ENCODE measurements around the gene TPM4.

TPM4 gene

GRCh38 chr19:16034958-16035560, 41.2 kb upstream of the TPM4 start:
- Histone ChIP-seq H3F3A (ENCODE audit: insufficient read depth, low read length) (no peaks in the 10 kb centered on the region), H3K36me3 (ENCODE audit: insufficient read depth, low read length) (no peaks in the 10 kb centered on the region), H3K4me1 (ENCODE audit: insufficient read depth, low read length, severe bottlenecking) (no peaks in the 10 kb centered on the region), H3K27me3 (ENCODE audit: insufficient read depth, low read length) (no peaks in the 10 kb centered on the region), H4K20me1 (ENCODE audit: insufficient read depth, low read length) (no peaks in the 10 kb centered on the region), H3K79me2 (ENCODE audit: insufficient read depth, low read length) (no peaks in the 10 kb centered on the region), H3K4me3 (ENCODE audit: low read depth, low read length, poor library complexity, severe bottlenecking) (no peak overlapping the region), H2AFZ (ENCODE audit: low read length) (no peak overlapping the region), H3K9me2 (ENCODE audit: low read depth, low read length) (no peaks in the 10 kb centered on the region), H3K9me3 (ENCODE audit: low read length) (no peaks in the 10 kb centered on the region), H3K27ac (ENCODE audit: low read depth, low read length, poor library complexity, severe bottlenecking) (no peak overlapping the region), H3K4me2 (ENCODE audit: low read length) (no peak overlapping the region), H3K9ac (ENCODE audit: low read length) (no peak overlapping the region)
- TF ChIP-seq, protein P1, sequence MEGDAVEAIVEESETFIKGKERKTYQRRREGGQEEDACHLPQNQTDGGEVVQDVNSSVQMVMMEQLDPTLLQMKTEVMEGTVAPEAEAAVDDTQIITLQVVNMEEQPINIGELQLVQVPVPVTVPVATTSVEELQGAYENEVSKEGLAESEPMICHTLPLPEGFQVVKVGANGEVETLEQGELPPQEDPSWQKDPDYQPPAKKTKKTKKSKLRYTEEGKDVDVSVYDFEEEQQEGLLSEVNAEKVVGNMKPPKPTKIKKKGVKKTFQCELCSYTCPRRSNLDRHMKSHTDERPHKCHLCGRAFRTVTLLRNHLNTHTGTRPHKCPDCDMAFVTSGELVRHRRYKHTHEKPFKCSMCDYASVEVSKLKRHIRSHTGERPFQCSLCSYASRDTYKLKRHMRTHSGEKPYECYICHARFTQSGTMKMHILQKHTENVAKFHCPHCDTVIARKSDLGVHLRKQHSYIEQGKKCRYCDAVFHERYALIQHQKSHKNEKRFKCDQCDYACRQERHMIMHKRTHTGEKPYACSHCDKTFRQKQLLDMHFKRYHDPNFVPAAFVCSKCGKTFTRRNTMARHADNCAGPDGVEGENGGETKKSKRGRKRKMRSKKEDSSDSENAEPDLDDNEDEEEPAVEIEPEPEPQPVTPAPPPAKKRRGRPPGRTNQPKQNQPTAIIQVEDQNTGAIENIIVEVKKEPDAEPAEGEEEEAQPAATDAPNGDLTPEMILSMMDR (IDR thresholded peaks at IDR 0.05; ENCODE audit: low read length): no peak
- TF ChIP-seq EZH2 (IDR thresholded peaks at IDR 0.05; ENCODE audit: borderline replicate concordance, low read length): no peak

- no peak overlapping the region for H3K9ac ChIP-seq (ENCODE audit: low read length)
- no peak overlapping the region for H3K4me2 ChIP-seq (ENCODE audit: low read length)
- no peak overlapping the region for H3K4me3 ChIP-seq (ENCODE audit: low read depth, low read length, poor library complexity, severe bottlenecking)
- H3K9me2 ChIP-seq (ENCODE audit: low read depth, low read length): no peaks in the 10 kb centered on the region
- no peaks in the 10 kb centered on the region for H3K27me3 ChIP-seq (ENCODE audit: insufficient read depth, low read length)
- TF ChIP-seq, protein P1 (IDR thresholded peaks at IDR 0.05; ENCODE audit: low read length): no peak
- no peak for TF ChIP-seq EZH2 (IDR thresholded peaks at IDR 0.05; ENCODE audit: borderline replicate concordance, low read length)
- no peak overlapping the region for H3K27ac ChIP-seq (ENCODE audit: low read depth, low read length, poor library complexity, severe bottlenecking)
- no peaks in the 10 kb centered on the region for H3K36me3 ChIP-seq (ENCODE audit: insufficient read depth, low read length)
- H4K20me1 ChIP-seq (ENCODE audit: insufficient read depth, low read length): no peaks in the 10 kb centered on the region
- no peak overlapping the region for H2AFZ ChIP-seq (ENCODE audit: low read length)
- no peaks in the 10 kb centered on the region for H3F3A ChIP-seq (ENCODE audit: insufficient read depth, low read length)
- H3K79me2 ChIP-seq (ENCODE audit: insufficient read depth, low read length): no peaks in the 10 kb centered on the region
- H3K9me3 ChIP-seq (ENCODE audit: low read length): no peaks in the 10 kb centered on the region
- H3K4me1 ChIP-seq (ENCODE audit: insufficient read depth, low read length, severe bottlenecking): no peaks in the 10 kb centered on the region
Measured at GRCh38 chr19:16035601-16036297, 40.5 kb upstream of the TPM4 start.

GRCh38 chr19:16036397-16036925, 39.8 kb upstream of the TPM4 start:
- no peak overlapping the region for H3K4me3 ChIP-seq (ENCODE audit: low read depth, low read length, poor library complexity, severe bottlenecking)
- H4K20me1 ChIP-seq (ENCODE audit: insufficient read depth, low read length): no peaks in the 10 kb centered on the region
- no peaks in the 10 kb centered on the region for H3K36me3 ChIP-seq (ENCODE audit: insufficient read depth, low read length)
- no peaks in the 10 kb centered on the region for H3K79me2 ChIP-seq (ENCODE audit: insufficient read depth, low read length)
- H3K4me2 ChIP-seq (ENCODE audit: low read length): no peak overlapping the region
- H3K9me2 ChIP-seq (ENCODE audit: low read depth, low read length): no peaks in the 10 kb centered on the region
- no peak overlapping the region for H2AFZ ChIP-seq (ENCODE audit: low read length)
- no peak overlapping the region for H3K9ac ChIP-seq (ENCODE audit: low read length)
- H3K4me1 ChIP-seq (ENCODE audit: insufficient read depth, low read length, severe bottlenecking): peaks cover 5% of the 10 kb centered on the region
- TF ChIP-seq, protein P1 (IDR thresholded peaks at IDR 0.05; ENCODE audit: low read length): no peak
- no peak for TF ChIP-seq EZH2 (IDR thresholded peaks at IDR 0.05; ENCODE audit: borderline replicate concordance, low read length)
- H3K9me3 ChIP-seq (ENCODE audit: low read length): no peaks in the 10 kb centered on the region
- no peaks in the 10 kb centered on the region for H3F3A ChIP-seq (ENCODE audit: insufficient read depth, low read length)
- no peaks in the 10 kb centered on the region for H3K27me3 ChIP-seq (ENCODE audit: insufficient read depth, low read length)
- H3K27ac ChIP-seq (ENCODE audit: low read depth, low read length, poor library complexity, severe bottlenecking): no peak overlapping the region

Measured in OCI-LY1 (cell line).